ENCODE results near the gene AHR.

Gene AHR

GRCh38 chr7:17298102-17298839 is at the start of gene AHR:
AHR (plus strand) TSS chr7:17298652; CDS start chr7:17299265, 613 bp downstream.
- peak; percentile 82 to 90 for DNase-seq (ENCODE audit: low read depth in 2 of 2)

DNA sequence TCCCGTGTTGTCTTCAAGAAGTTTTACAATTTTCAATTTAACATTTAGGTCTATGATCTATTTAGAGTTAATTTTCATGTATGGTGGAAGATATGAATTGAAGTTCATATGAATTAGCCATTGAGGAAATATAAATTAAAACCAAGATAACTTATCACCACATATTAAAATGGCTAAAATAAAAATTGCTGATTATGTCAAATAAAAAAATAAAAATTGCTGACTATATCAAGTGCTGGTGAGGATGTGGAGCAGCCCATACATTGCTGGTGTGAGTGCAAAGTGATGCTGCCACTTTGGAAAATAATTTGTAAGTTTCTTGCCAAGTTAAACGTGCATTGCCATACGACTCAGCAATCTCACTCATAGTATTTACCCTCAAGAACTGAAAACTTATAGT is 44.6 kb upstream of the AHR start:
- no peak for DNase-seq (ENCODE audit: low read depth in 2 of 2)

DNA sequence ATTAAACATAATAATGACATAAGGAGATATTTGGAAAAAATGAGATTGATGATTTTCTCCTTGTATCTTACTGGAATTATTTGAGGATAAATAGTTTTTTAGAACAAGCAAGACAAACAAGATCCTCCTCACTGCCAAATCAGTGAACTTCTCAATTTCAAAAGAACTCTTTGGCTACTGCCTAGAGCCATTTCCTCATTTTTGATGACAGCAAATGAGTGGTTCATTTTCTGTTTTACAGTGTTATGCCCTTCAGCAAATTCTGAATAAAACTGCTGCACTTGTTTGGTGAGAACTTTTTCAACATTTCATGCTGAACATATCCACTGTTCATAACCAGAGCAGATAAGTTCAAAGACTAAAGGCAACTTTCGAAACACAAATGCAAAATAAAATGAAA is 42.5 kb upstream of the AHR start:
- no peak for DNase-seq (ENCODE audit: low read depth in 2 of 2)

GRCh38 chr7:17256375-17256774 is 42.1 kb upstream of the AHR start:
- DNase-seq (ENCODE audit: low read depth in 2 of 2) = no peak

- DNase-seq (ENCODE audit: low read depth in 2 of 2) = no peak
These were observed 31.9 kb upstream of the AHR start for GRCh38 chr7:17266565-17266964.

- DNase-seq (ENCODE audit: low read depth in 2 of 2) = no peak
These were observed 28.9 kb upstream of the AHR start for GRCh38 chr7:17269341-17270221.

GRCh38 chr7:17274551-17275245 is 23.8 kb upstream of the AHR start:
- no peak for DNase-seq (ENCODE audit: low read depth in 2 of 2)

DNA sequence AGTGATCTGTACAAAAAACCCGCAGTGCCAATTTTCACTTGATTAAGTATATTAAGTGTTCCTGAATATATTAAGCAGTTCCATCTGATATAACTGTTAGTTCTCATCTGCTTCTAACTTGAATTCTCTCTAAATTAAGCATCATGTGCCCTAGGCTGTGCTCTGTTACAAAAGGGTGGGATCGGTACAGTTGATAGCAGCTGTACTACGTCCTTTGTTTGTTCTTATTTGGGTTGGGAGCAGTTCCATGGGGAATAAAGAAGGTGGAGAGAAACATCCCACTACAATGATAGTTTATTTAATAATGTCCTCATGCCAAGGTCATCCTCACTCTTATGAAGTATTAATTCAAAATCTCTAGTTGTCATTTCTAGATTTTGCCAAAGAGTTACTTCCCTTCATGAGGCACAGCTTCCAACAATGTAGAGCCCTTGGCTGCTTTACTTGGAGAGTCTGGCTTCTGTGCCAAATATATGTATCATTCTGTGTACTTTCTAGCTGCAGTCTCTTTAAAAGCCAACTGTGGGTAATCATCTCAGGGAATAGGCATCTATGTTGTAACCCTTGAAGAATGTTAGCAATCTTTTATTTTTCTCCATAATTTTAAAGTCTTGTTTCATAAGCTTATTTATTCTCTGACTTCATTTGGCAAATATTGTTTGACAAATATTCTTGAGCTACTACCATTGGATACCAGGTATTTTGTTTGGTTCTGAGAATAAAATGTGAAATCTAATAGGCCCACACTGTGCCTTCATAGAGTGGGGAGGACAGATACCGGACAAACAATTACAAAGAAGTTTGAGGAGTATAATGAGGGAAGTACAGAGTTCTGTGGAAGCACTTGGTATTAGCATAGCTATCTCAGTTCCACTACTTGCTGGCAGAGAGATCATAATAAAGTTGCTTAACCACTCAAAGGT is 22.4 kb upstream of the AHR start:
- no peak for DNase-seq (ENCODE audit: low read depth in 2 of 2)

DNA sequence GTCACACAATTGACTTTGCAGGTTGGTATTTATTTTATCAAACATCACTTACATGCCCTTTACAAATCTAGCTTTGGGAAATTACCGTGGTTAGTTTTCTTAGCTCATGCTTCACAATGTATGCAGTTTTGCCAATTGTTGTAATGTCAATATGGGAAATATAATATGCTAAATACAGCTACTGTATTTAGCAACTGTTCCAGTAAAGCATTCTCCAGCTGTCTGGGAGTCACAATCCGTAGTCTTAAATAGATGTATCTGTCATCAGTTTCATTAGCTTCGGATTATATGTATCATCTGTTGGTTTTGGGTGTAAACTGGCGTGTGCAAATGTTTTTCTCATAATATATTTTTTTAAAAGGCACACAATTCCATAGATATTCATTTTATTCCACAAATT is 19.4 kb upstream of the AHR start:
- DNase-seq (ENCODE audit: low read depth in 2 of 2) = no peak

DNA sequence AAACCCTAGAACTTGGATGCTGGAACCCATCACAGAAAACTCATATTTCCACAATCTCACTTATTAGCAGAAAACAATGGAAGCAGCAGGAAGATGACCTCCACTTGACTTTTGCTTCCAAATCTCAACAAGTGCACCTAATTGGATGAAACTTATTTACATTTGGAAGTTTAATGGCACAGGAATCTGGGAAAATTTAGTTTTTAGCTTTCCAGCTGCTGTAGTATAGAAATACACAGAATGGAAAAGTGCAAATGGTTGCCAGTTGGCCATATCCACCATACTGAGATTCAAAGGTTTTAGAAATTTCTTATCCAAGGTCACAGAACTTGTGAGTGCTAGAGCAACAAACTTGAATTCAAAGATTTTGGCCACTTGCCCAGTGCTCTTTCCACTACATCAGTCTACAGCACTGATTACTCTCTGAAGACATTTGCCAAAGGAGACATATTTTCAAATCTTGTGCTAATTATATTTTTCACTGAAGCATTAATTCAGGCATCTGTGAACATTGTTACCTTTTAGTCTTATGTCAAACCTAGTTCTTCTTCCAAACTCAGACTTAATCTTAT is 9.3 kb upstream of the AHR start:
- no peak for DNase-seq (ENCODE audit: low read depth in 2 of 2)

DNA sequence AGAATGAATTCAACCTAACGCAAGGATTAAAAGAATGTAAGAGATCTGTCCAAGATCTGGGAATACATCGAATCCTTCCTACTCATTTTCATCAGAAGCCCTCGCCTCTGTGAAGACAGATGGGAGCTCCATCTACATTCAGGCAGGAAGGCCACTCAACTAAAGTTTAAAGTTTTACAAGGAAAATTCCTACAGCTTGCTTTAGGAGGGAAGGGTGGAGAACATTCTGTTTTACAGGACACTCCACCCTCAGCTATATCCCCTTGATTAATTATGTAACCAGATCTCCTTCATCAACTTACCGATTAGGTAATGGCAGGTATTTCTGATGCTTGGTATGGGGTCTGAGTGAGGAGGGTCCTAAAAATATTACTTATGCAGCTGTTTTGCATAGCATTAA is 5.6 kb upstream of the AHR start:
- no peak for DNase-seq (ENCODE audit: low read depth in 2 of 2)

DNA sequence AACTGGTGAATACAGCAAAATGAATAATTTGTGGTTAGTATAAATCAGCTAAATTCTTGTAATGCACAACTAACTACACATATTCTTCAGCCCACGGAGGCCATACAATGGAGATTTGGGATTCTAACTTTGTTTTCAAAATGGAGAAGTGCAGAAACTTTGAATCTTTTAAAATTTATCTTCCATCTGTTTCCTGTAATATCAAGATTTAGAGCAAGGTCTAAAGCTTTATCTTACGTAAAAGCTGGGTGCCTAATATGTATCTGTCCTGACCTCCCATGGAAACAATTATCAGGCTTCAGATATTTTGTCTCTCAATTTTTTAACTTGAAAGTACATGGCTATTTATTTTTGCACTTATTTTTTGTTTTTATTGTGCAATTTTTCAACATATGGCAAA is 5.0 kb upstream of the AHR start:
- DNase-seq (ENCODE audit: low read depth in 2 of 2) = no peak

GRCh38 chr7:17297243-17297642 is 1.2 kb upstream of the AHR start:
- DNase-seq (ENCODE audit: low read depth in 2 of 2) = no peak

DNA sequence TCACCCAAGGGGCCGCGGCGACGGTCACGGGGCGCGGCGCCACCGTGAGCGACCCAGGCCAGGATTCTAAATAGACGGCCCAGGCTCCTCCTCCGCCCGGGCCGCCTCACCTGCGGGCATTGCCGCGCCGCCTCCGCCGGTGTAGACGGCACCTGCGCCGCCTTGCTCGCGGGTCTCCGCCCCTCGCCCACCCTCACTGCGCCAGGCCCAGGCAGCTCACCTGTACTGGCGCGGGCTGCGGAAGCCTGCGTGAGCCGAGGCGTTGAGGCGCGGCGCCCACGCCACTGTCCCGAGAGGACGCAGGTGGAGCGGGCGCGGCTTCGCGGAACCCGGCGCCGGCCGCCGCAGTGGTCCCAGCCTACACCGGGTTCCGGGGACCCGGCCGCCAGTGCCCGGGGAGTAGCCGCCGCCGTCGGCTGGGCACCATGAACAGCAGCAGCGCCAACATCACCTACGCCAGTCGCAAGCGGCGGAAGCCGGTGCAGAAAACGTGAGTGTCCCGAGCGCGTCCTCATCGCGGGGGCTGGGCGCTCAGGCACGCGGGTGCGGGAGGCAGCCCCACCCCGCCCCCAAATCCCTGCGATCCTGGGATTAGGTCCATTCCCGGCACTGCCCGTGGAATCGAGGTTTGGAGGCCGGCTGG is 509 bp downstream of the AHR start:
- DNase-seq (ENCODE audit: low read depth in 2 of 2) = peak; percentile 42 to 53

GRCh38 chr7:17299483-17299991 is 1.1 kb downstream of the AHR start:
- no peak for DNase-seq (ENCODE audit: low read depth in 2 of 2)

DNA sequence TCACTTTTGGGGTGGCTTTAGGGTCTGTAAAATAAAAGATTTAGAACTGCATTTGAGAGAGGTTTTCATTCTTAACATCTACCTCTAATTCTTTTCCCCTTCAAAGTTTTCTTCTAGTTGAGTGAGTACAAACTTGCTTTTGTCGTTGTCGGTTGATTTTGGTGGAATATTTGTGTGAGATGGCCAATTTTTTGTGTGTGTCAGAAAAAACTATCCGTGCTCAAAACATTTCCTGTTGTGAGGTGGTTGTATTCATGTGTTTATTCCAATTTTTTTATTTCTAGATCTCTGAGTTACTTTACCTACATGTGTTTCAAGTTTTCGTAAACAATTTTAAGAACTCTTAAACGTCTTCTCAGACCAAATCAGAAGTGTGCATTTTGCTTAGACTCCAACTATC is 1.6 kb downstream of the AHR start:
- no peak for DNase-seq (ENCODE audit: low read depth in 2 of 2)

DNA sequence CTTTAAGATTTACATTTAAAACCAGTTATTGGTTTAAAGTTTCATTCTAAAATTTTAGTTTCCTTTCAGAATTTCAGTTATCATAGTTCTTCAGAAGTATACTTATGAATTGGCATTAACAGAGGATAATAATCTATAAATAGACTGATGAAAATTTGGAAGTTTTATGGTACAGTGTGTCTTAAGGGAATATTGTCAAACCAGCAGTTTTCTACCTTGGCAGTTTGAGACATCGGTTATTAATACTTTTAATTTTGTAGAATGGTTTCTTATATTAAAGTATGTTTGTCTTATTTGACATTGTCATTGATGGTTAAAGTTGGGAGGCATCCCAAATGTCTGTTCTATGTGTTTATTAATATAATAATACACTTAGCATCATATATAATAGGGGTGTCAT is 2.0 kb downstream of the AHR start:
- DNase-seq (ENCODE audit: low read depth in 2 of 2) = no peak

- DNase-seq (ENCODE audit: low read depth in 2 of 2) = peak; percentile 25
These were observed 3.3 kb downstream of the AHR start for GRCh38 chr7:17301471-17302456.

- DNase-seq (ENCODE audit: low read depth in 2 of 2) = no peak
These were observed 4.2 kb downstream of the AHR start for GRCh38 chr7:17302575-17303142.

Data from stimulated activated CD4-positive, alpha-beta T cell treated with anti-CD3 and anti-CD28 coated beads, Interleukin-4, amount 100 ng/mL, for 48 hours (primary cell).